IPS-18c (cell line): ENCODE data around the gene CHST8.
"Not testable (repeated sequence)": the region's sequence is repeated elsewhere in the genome, so short reads cannot be mapped to it uniquely, and the experiment has no call there.

Source experiments
- H3K4me3 ChIP-seq: 2 replicates; pipeline ENCODE4 v1.7.0; 2013; ENCODE audit warnings: low read depth, mild to moderate bottlenecking, low read length, moderate library complexity; ENCODE audit not compliant: insufficient read depth
- H3K9me3 ChIP-seq: one replicate; pipeline ENCODE4 v1.6.1; 2013; ENCODE audit warnings: mild to moderate bottlenecking, low read length, moderate library complexity; ENCODE audit not compliant: control insufficient read depth, insufficient read depth

Gene CHST8

DNA sequence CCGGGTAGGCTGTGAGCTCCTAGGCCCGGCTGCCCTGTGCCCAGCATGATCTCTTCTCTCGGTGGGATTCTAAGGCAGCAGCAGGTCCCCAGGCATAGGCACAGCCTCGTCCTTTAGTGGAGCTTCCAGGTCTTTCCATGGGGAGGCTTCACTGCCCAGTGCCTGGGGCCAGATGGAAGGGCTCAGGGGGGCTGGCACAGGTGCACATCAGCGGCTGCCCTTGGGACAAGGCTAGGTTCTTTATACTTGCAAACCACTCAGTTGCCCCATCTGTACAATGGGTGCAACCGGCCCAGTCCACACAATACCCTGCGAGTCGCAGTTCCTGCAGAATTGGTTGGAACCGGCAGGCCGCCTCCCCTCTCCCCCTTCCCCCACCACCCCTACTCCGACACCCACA is 189.1 kb downstream of the CHST8 start:
- Histone ChIP-seq H3K4me3 (no peak overlapping the region), H3K9me3 (no peaks in the 10 kb centered on the region)

DNA sequence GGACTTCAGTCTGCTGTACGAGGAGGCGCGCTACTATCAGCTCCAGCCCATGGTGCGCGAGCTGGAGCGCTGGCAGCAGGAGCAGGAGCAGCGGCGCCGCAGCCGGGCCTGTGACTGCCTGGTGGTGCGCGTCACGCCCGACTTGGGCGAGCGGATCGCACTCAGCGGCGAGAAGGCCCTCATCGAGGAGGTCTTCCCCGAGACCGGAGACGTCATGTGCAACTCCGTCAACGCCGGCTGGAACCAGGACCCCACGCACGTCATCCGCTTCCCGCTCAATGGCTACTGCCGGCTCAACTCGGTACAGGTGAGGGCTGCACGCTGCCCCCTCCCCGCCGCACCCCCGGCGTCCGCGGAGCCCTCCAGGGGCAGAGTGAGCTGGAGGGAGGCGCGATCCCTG is 189.5 kb downstream of the CHST8 start:
- no peaks in the 10 kb centered on the region for H3K9me3 ChIP-seq
- H3K4me3 ChIP-seq: no peak overlapping the region

DNA sequence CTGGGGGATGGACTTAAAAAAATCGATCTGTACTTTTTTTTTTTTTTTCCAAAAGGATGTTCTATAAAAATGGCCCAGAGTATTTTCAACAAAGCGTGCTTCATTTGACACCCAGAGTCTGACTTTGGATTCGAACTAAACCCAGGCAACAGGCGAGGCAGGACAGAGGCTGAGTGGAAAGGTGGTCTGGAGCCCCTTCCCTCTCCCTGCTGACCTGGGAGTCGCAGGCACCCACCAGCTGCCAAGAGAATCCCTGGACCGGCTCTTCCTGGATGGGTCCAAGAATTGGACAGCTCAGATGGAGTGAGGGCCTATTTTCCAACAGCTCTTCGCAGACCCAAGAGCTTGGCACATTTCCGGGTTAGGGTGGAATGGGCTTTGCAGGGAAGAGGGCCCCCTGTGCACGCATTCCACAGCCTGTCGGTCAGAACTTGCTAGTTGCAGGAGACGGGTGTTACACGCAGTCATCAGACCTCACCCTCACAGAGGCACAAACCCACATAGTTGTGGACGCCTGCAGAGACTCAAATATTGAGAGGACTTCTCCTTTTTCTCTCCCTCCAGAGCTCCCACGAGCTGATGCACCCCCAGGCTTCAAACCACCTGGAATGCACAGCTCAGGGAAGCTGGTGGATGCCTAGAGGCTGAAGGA is 190.1 kb downstream of the CHST8 start:
- Histone ChIP-seq H3K4me3 (no peak overlapping the region), H3K9me3 (no peaks in the 10 kb centered on the region)

DNA sequence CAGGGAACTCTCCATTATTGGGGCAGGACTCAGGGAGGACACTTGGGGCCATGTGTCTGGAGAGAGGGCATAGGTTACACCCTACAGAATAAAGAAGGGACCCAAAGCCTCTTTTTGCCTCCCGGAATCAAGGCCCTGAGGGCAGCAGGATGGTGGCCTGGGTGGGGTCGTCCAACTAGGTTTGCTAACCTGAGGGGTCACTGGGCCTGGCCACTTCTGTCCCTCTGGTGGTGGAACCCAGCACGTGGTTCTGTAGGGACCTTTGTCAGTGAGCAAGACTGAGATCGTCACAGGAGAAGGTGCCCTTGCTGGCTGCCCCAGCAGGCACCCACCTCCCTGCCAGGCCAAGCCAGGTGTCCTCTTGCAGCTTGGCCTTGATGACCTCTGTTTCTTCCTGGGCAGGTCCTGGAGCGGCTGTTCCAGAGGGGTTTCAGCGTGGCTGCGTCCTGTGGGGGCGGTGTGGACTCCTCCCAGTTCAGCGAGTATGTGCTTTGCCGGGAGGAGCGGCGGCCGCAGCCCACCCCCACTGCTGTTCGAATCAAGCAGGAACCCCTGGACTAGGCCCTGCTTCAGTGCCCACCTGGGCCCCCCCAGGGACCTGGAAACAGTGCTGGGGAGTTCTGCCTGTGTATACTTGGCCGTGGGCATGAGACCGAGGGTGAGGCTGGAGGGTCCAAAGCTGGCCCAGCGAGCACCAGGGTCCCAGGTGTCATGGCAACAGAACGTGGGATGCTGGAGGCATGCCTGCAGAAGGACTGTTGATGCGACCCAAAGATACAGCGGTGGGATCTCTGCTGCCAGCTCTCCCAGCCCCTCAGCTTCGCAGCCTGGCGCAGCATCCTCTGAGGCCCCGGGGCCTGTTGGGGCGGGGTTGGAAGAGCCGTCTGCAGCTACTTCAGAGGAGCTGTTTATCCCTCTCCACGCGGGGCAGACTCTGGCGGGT is 190.9 kb downstream of the CHST8 start:
- Histone ChIP-seq H3K4me3 (no peak overlapping the region), H3K9me3 (no peaks in the 10 kb centered on the region)

DNA sequence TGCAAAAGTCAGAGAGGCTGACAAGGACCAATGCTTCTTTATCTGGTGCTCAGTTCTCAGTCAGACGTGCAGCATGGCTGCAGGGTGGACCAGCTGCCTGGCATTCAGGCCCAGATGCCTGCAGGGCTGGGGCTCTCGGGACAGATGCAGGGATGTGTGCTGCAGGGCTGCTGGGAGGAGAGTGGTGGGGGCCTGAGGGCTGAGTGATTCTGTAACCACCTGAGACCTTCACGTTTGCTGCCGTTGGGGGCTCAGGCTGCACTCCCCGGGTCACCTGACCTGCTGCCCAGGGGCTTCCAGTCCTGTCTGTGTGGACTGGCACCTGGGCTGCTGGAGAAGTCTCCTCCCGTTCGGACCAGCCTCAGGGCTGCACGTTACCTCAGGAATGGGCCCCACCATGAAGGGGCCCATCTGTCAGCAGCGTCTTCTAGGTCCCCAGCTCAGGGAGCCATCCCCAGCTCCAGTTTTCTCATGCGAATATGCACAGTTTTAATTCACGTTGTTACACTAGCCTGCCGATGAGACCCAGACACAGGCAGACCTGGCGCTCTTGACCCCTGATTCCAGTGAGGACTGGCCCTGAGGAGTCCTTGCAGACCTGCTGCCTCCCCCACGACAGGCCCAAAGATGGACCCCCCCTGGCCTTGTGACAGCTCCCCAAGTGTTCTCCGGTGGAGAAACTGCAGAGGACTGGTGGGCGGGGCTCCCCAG is 191.8 kb downstream of the CHST8 start:
- Histone ChIP-seq H3K4me3 (no peak overlapping the region), H3K9me3 (no peaks in the 10 kb centered on the region)

DNA sequence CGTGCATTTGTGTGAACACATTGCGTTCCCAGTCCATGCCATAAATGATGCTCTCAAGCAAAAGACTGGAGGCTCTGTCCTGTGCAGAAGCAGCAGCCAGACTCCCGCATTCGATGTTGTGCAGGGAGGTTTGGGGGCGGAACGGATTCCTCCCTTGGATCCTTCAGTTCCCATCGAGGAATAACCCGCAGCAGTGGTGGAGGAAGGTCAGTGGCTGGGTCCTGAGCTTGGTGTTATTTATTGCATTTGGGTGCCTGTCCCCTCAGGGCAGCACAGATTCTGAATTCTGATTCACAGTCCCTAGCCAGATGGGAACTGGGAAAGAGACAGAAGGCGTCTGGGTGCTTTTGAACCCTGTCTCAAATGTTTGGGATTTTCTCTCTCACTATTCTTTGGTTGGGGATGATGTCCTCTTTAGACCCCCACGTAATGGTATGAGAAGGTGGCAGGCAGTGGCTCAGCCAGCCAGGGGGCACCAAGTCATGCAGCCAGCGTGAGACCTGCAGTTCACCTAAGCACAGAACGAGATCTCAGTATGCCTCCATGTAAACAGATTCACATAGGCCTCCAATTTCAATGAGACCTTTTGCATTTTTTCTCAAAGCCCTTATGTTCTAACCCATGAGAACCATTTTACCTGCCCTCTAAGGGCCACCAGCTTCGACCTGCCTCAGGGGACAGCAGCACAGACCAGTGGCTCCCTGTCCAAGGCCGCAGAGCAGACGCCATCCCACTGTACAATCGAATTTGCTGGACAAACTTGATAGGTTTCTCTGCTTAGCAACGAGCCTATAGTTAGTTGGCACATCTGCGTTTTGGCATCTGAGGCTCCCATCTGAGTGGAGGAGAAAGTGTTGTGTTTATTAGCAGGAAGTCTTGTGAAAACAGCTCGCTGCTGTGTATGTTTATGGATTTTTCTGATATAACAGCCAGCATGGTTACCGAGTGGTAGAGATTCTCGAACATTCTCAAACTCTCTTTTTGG is 192.7 kb downstream of the CHST8 start:
- Histone ChIP-seq H3K4me3 (no peak overlapping the region), H3K9me3 (no peaks in the 10 kb centered on the region)

DNA sequence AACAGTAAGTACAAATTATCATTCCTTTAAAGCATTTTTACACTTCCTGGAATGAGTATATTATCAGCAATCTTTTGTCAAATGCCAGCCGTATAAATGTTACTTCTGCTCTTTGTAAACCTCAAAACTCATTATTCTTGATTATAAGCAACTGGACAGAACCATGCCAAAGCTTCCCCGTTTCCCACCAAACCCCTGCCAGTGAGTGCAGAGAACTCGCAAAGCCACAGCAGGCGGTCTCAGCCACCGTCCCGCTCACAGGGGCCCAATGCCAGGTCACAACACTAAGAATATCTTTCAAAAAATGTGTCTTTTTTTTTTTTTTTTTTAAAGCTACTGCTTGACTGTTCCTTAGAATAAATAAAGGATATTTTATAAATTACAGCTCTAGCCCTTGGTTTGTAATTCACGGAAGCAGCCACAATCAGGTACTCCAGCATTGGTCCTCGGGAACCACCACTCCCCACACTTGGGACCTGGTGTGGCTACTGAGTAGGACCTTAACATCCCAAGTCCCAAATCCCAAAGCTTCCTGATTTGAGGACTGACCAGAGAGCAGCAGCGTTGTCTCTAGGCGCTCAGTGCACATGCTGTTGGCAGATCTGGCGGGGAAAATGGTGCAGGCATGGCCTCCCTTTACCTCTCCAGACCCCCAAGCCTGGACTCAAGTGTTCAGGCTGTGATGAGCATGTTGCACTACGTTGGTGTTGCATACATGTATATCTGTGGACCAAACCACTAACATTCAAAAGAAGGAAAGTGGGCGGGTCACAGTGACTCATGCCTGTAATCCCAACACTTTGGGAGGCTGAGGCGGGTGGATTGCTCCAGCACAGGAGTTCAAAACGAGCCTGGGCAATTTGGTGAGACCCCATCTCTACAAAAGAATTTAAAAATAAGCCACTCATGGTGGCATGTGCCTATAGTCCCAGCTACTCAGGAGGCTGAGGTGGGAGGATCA is 193.9 kb downstream of the CHST8 start:
- Histone ChIP-seq H3K4me3 (no peak overlapping the region), H3K9me3 (no peaks in the 10 kb centered on the region)

DNA sequence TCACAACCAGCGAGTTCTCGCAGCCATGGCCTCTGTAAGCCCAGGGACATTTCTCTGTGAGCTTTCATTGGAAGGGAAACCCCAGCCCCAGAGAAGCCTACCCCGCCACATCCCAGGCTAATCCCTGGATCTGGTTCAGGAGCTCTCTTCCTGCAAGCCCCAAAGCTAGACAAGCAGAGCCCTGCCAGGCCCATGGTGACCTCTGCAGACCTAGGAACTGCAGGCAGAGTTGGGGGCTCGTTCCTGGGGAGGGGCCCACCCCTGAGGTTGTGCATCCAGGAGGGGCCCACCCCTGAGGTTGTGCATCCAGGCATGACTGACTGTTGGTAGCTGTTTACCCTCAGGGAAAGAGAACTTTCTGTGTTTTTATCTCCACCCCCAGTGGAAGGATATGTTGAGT is 196.7 kb downstream of the CHST8 start:
- H3K9me3 ChIP-seq: no peaks in the 10 kb centered on the region
- no peak overlapping the region for H3K4me3 ChIP-seq

DNA sequence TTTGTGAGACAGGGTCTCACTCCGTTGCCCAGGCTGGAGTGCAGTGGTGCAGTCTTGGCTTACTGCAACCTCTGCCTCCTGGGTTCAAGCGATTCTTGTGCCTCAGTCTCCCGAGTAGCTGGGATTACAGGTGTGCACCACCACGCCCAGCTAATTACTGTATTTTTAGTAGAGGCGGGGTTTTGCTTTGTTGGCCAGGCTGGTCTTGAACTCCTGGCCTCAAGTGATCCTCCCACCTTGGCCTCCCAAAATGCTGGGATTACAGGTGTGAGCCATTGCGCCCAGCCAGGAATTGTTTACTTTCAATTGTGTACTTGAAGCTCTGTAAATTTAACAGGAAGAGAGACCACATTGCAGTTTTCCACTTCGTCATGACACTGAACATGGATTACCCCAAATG is 197.3 kb downstream of the CHST8 start:
- not testable (repeated sequence) for H3K9me3 ChIP-seq, H3K4me3 ChIP-seq

DNA sequence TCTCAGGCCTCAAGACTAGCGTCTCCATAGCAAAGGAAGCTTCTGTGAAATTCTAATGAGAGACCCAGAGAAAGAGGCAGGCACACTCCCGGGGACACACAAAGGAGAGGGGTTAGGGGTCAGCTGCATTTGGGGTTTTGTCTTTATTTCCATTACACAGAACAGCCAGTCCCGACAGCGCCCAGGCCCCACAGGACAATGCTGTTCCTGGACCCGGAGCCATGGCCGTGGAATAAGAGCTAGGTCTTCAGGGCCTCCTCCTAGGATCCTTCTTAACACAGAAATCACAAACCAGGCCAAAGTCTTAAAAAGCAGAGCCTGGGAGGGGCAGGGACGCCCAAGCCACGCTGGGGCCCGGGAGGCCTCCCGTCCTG is 197.7 kb downstream of the CHST8 start:
- Histone ChIP-seq H3K4me3 (peak overlapping the region; percentile 58), H3K9me3 (no peaks in the 10 kb centered on the region)

DNA sequence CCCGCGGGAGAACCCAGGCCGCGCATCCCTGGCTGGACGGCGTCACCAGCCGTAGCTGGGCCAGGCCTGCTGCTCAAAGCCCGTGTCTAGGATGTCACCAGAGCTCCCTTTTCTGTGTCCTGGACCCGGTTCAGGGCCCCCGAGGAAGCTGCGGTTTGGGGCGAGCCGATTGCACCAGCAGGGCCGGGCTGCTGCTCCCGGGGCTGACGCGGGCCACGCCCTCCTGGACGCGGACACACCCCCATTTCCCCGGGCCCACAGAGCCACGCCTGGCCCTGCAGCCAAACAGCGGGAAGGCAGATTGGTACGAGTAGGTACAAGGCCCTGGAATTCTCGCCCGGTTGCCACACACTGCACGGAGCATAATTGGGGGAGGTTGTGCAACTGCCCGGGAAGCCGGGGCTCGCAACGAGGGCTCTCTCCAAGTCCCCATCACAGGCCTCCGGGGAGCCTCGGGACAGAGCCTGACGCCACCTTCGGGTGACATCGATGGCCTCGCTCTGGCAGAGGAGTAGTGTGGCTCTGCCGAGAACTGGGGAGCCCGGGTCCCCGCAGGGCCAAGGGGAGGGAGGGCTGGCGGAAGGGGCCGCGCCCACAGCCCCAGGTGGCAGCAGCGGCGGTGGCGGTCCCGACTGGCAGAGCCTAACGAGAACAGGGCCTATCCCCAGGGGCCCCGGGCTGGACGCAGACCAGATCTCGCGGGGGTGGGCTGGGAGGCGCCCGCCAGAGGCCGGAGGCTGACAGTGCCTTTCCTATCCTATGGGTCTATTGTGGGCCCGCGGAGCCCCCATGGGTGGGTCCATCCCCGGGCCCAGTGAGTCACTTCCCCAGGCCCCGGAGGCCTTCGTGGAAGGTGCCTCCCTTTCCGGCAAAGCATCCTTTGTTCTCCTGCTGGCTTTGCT is 198.4 kb downstream of the CHST8 start:
- peak overlapping the region; percentile 58 for H3K4me3 ChIP-seq

DNA sequence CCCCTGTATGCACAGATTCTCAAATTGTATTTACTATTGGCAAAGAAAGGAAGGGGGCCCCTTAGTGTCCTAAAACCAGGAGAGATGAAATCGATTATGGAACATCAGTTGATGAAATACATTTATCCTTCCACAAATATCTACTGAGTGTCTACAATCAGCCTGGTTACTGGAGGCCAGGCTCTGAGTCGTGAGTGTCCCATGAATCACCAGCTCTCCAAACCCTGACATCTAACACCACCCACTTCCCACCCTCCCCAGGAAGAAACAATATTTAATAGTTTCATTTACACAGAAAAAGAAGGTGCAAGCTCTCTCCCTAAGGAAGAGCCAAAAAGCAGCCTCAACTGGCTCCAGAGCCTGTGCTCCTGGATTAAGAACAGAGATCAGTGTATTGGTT is 200.1 kb downstream of the CHST8 start:
- Histone ChIP-seq H3K9me3 (no peaks in the 10 kb centered on the region), H3K4me3 (no peak overlapping the region)

More for the DNA sequence above, 198.4 kb downstream of the CHST8 start:
- H3K9me3 ChIP-seq: no peaks in the 10 kb centered on the region
